ENCODE data around the gene AIFM3. TPM values are rescaled to one million over a fixed set of nuclear protein-coding genes. Genes with fewer than 3 reads are reported as not detected.
A peak's percentile ranks its signal among the peaks of the same experiment; 100 is the strongest.
"Not testable (repeated sequence)": the region's sequence is repeated elsewhere in the genome, so short reads cannot be mapped to it uniquely, and the experiment has no call there.

The AIFM3 gene
- total and polyA plus RNA-seq, 7 donors, result 0.66 to 105 (median 1.9) TPM

DNA sequence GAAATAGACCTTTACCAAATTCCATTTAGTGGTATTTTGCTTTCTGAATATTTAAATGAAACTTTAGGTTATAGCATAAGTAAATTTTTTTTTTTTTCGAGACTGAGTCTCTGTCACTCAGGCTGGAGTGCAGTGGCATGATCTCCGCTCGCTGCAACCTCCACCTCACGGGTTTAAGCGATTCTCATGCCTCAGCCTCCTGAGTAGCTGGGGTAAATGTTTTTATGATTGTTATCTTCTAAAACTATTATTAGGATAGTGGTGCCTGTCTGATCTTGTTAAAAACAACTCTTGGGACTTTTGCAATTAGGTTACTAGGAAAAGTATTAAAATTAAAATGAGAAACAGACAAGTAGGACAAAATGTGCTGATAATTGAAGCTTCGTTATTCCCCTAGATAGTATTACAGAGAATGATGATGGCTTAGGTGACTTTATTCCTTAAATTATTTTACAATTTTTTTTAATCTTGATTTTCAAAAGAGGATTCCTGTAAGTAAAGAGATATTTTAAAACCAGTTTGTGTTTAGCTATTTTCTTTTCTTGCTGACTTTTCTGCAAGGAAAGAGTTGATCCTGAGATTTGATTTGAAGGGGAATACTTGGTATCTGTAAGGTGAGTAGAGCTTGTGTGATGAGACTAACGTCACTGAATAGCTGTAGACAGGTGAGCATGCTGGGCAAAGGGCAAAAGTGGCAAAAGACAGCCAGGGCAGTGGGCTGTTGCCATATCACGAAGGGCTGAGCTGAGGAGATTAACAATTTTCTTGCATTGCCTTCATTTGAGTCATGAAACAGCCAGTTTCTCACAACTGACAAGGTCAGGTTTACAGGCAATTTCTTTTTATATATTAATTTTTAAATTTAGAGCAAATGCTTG is 29.0 kb upstream of the AIFM3 start:
- intact Hi-C loops (cut with DNase I), result no loop called here
- TF ChIP-seq EP300 (IDR thresholded peaks at IDR 0.05) (no peak), POLR2A (IDR thresholded peaks at IDR 0.05) (no peak), POLR2AphosphoS5 (IDR thresholded peaks at IDR 0.05) (no peak)
- TF ChIP-seq, protein P1, sequence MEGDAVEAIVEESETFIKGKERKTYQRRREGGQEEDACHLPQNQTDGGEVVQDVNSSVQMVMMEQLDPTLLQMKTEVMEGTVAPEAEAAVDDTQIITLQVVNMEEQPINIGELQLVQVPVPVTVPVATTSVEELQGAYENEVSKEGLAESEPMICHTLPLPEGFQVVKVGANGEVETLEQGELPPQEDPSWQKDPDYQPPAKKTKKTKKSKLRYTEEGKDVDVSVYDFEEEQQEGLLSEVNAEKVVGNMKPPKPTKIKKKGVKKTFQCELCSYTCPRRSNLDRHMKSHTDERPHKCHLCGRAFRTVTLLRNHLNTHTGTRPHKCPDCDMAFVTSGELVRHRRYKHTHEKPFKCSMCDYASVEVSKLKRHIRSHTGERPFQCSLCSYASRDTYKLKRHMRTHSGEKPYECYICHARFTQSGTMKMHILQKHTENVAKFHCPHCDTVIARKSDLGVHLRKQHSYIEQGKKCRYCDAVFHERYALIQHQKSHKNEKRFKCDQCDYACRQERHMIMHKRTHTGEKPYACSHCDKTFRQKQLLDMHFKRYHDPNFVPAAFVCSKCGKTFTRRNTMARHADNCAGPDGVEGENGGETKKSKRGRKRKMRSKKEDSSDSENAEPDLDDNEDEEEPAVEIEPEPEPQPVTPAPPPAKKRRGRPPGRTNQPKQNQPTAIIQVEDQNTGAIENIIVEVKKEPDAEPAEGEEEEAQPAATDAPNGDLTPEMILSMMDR (IDR thresholded peaks at IDR 0.05), result no peak
- Histone ChIP-seq H3K9me3 (no peaks in the 10 kb centered on the region), H3K27me3 (no peaks in the 10 kb centered on the region), H3K4me1 (peaks cover 0 to 56% (median 44%) of the 10 kb centered on the region in 4 donors), H3K36me3 (peaks cover 0 to 37% (median 7%) of the 10 kb centered on the region in 4 donors), H3K4me3 (no peak overlapping the region), H3K27ac (no peak overlapping the region)
- 63 to 81% methylated on average over 8 of the region's 8 CpGs for WGBS, 2 donors
- peak; percentile 27 for DNase-seq

DNA sequence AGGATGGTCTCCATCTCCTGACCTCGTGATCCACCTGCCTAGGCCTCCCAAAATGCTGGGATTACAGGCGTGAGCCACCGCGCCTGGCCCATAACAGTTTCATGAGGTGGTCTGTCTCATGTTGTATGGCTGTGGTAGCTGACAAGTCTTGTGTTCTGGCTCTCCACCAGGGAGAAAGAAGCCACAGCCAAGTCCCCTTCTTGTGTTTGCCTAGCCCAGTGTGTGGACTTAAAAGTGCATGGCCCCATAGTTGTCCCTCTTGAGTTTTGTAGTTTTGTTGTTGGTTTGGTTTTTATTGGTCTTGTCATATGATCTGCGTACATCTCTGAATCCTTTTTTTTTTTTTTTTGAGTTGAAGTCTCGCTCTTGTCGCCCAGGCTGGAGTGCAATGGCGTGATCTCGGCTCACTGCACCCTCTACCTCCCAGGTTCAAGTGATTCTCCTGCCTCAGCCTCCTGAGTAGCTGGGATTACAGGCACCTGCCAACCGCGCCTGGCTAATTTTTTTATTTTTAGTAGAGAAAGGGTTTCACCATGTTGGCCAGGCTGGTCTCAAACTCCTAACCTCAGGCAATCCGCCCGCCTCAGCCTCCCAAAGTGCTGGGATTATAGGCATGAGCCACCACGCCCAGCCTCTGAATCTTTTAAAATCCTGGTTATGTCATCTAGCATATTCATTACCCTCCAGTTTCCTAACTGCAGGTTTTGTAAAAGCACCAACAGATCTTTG is 27.4 kb upstream of the AIFM3 start:
- intact Hi-C loops (cut with DNase I); H3K4me3 ChIP-seq; H3K27ac ChIP-seq; H3K27me3 ChIP-seq; H3K9me3 ChIP-seq: not testable (repeated sequence)
- Histone ChIP-seq H3K36me3 (peaks cover 0 to 27% (median 4%) of the 10 kb centered on the region in 4 donors), H3K4me1 (peaks cover 0 to 59% (median 46%) of the 10 kb centered on the region in 4 donors)
- 91 to 93% methylated on average over 14 of the region's 14 CpGs for WGBS, 2 donors
- peak; percentile 41 for DNase-seq

DNA sequence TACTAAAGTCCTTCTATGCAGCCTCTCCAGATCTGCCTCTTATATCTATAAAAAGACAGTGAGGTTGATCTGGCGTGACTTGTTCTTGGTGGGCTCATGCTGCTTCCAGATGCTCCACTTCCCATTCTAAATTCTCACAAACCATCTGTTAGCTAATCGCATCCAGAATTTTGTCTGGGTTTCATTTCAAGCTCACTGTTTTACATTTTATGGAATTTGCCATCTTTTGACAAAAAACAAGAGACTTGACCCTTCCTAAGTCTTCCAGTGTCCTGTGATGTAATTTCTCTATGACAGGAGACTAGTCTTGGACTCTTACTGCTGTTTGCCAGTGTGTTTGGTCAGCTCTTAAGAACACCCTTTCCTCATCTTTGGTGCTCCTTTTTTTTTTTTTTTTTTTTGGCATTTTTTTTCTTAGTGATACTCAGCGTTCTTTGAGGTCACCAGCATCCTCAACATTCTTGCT is 26.8 kb upstream of the AIFM3 start:
- peaks cover 0 to 21% (median 2%) of the 10 kb centered on the region in 4 donors for H3K36me3 ChIP-seq
- 74 to 80% methylated on average over 3 of the region's 3 CpGs for WGBS, 2 donors
- no peaks in the 10 kb centered on the region for H3K27me3 ChIP-seq
- TF ChIP-seq, protein P1 (IDR thresholded peaks at IDR 0.05), result no peak
- no peak for TF ChIP-seq POLR2AphosphoS5 (IDR thresholded peaks at IDR 0.05)
- TF ChIP-seq POLR2A (IDR thresholded peaks at IDR 0.05), result no peak
- no peak for TF ChIP-seq EP300 (IDR thresholded peaks at IDR 0.05)
- intact Hi-C loops (cut with DNase I), result no loop called here
- H3K4me1 ChIP-seq, result peaks cover 0 to 64% (median 50%) of the 10 kb centered on the region in 4 donors
- H3K9me3 ChIP-seq, result no peaks in the 10 kb centered on the region
- H3K27ac ChIP-seq, result no peak overlapping the region
- no peak overlapping the region for H3K4me3 ChIP-seq
- DNase-seq, result no peak

DNA sequence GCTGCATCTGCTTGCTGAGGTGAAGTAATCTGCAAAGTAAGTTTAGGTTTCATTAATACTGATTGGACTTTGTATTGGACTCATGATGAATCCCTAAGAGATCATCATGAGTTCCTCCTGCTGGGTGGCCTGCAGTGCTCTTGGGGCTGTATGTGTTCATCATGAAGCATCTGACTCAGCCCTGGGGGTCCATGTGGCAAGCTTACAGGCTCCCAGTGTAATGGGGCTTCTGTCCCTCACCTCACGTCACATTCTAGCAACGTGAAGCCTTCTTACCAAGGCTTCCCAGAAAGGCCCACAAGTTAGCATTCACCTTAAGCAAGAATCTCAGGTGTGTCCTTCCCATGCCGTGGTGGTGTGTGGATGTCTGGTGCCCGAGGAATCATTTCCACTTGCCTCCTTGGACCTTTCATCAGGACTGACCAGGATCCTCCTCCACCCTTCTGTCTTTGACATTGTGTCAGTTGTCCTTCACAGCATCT is 26.1 kb upstream of the AIFM3 start:
- Histone ChIP-seq H3K36me3 (peaks cover 0 to 14% (median under 1%) of the 10 kb centered on the region in 4 donors), H3K27me3 (no peaks in the 10 kb centered on the region), H3K4me1 (peaks cover 0 to 63% (median 54%) of the 10 kb centered on the region in 4 donors), H3K27ac (no peak overlapping the region), H3K9me3 (no peaks in the 10 kb centered on the region), H3K4me3 (no peak overlapping the region)
- DNase-seq, result peak; percentile 35
- TF ChIP-seq, protein P1 (IDR thresholded peaks at IDR 0.05), result no peak
- TF ChIP-seq POLR2AphosphoS5 (IDR thresholded peaks at IDR 0.05) (no peak), EP300 (IDR thresholded peaks at IDR 0.05) (no peak), POLR2A (IDR thresholded peaks at IDR 0.05) (no peak)
- intact Hi-C loops (cut with DNase I), result no loop called here
- WGBS, 2 donors, result 79 to 87% methylated on average over 4 of the region's 4 CpGs

GRCh38 chr22:20942203-20942902 is 24.7 kb upstream of the AIFM3 start:
- intact Hi-C loops (cut with DNase I); H3K9me3 ChIP-seq; H3K27ac ChIP-seq; H3K4me3 ChIP-seq; H3K27me3 ChIP-seq; H3K36me3 ChIP-seq: not testable (repeated sequence)
- DNase-seq, result peak; percentile 15
- peaks cover 0 to 52% (median 47%) of the 10 kb centered on the region in 4 donors for H3K4me1 ChIP-seq
- WGBS, 2 donors, result 86 to 90% methylated on average over 7 of the region's 7 CpGs
